Measurements from ENCODE around the gene CNTNAP5.

Gene CNTNAP5

GRCh38 chr2:124652099-124652498 is 627.0 kb downstream of the CNTNAP5 start:
- Histone ChIP-seq H3K9me3 (ENCODE audit: insufficient read depth, low read depth, low read length) (no peaks in the 10 kb centered on the region), H4K20me1 (ENCODE audit: insufficient read depth, low read length, poor library complexity, severe bottlenecking) (no peaks in the 10 kb centered on the region), H3K79me2 (ENCODE audit: insufficient read depth, low read length) (no peaks in the 10 kb centered on the region), H3K9me2 (replicated peaks; ENCODE audit: low read depth, low read length) (no peaks in the 10 kb centered on the region), H3K27me3 (ENCODE audit: insufficient read depth, low read length, poor library complexity, severe bottlenecking) (no peaks in the 10 kb centered on the region), H3K9ac (ENCODE audit: low read depth, low read length, poor library complexity, severe bottlenecking) (no peak overlapping the region), H3K36me3 (ENCODE audit: insufficient read depth, low read length) (no peaks in the 10 kb centered on the region), H2AFZ (ENCODE audit: low read length) (no peak overlapping the region), H3K4me1 (ENCODE audit: insufficient read depth, low read length, poor library complexity, severe bottlenecking) (no peaks in the 10 kb centered on the region), H3F3A (ENCODE audit: low read depth) (no peaks in the 10 kb centered on the region), H3K4me3 (ENCODE audit: low read length, poor library complexity, severe bottlenecking) (no peak overlapping the region), H3K4me2 (ENCODE audit: low read depth, low read length, poor library complexity, severe bottlenecking) (no peak overlapping the region)
- TF ChIP-seq EZH2phosphoT487 (IDR thresholded peaks at IDR 0.05; ENCODE audit: borderline replicate concordance) (no peak), CTCF (conservative IDR thresholded peaks at IDR 0.05; ENCODE audit: low read length) (no peak)

GRCh38 chr2:124658373-124658772 is 633.3 kb downstream of the CNTNAP5 start:
- TF ChIP-seq EZH2phosphoT487 (IDR thresholded peaks at IDR 0.05; ENCODE audit: borderline replicate concordance): no peak
- no peaks in the 10 kb centered on the region for H4K20me1 ChIP-seq (ENCODE audit: insufficient read depth, low read length, poor library complexity, severe bottlenecking)
- no peaks in the 10 kb centered on the region for H3K36me3 ChIP-seq (ENCODE audit: insufficient read depth, low read length)
- H3K4me1 ChIP-seq (ENCODE audit: insufficient read depth, low read length, poor library complexity, severe bottlenecking): no peaks in the 10 kb centered on the region
- no peaks in the 10 kb centered on the region for H3K79me2 ChIP-seq (ENCODE audit: insufficient read depth, low read length)
- H3K9ac ChIP-seq (ENCODE audit: low read depth, low read length, poor library complexity, severe bottlenecking): no peak overlapping the region
- H3K9me2 ChIP-seq (replicated peaks; ENCODE audit: low read depth, low read length): no peaks in the 10 kb centered on the region
- no peaks in the 10 kb centered on the region for H3F3A ChIP-seq (ENCODE audit: low read depth)
- H3K4me3 ChIP-seq (ENCODE audit: low read length, poor library complexity, severe bottlenecking): no peak overlapping the region
- no peak overlapping the region for H2AFZ ChIP-seq (ENCODE audit: low read length)
- no peak overlapping the region for H3K4me2 ChIP-seq (ENCODE audit: low read depth, low read length, poor library complexity, severe bottlenecking)
- no peaks in the 10 kb centered on the region for H3K27me3 ChIP-seq (ENCODE audit: insufficient read depth, low read length, poor library complexity, severe bottlenecking)
- no peaks in the 10 kb centered on the region for H3K9me3 ChIP-seq (ENCODE audit: insufficient read depth, low read depth, low read length)

GRCh38 chr2:124661558-124661957 is 636.5 kb downstream of the CNTNAP5 start:
- H3K4me1 ChIP-seq (ENCODE audit: insufficient read depth, low read length, poor library complexity, severe bottlenecking): no peaks in the 10 kb centered on the region
- H4K20me1 ChIP-seq (ENCODE audit: insufficient read depth, low read length, poor library complexity, severe bottlenecking): no peaks in the 10 kb centered on the region
- TF ChIP-seq CTCF (conservative IDR thresholded peaks at IDR 0.05; ENCODE audit: low read length): no peak
- no peak for TF ChIP-seq EZH2phosphoT487 (IDR thresholded peaks at IDR 0.05; ENCODE audit: borderline replicate concordance)
- no peaks in the 10 kb centered on the region for H3K9me3 ChIP-seq (ENCODE audit: insufficient read depth, low read depth, low read length)
- H3K4me3 ChIP-seq (ENCODE audit: low read length, poor library complexity, severe bottlenecking): no peak overlapping the region
- no peak overlapping the region for H3K9ac ChIP-seq (ENCODE audit: low read depth, low read length, poor library complexity, severe bottlenecking)
- H3K79me2 ChIP-seq (ENCODE audit: insufficient read depth, low read length): no peaks in the 10 kb centered on the region
- no peaks in the 10 kb centered on the region for H3K36me3 ChIP-seq (ENCODE audit: insufficient read depth, low read length)
- no peaks in the 10 kb centered on the region for H3K9me2 ChIP-seq (replicated peaks; ENCODE audit: low read depth, low read length)
- H3K4me2 ChIP-seq (ENCODE audit: low read depth, low read length, poor library complexity, severe bottlenecking): no peak overlapping the region
- H2AFZ ChIP-seq (ENCODE audit: low read length): no peak overlapping the region
- H3K27me3 ChIP-seq (ENCODE audit: insufficient read depth, low read length, poor library complexity, severe bottlenecking): no peaks in the 10 kb centered on the region
- H3F3A ChIP-seq (ENCODE audit: low read depth): no peaks in the 10 kb centered on the region

- Histone ChIP-seq H3K9ac (ENCODE audit: low read depth, low read length, poor library complexity, severe bottlenecking) (no peak overlapping the region), H3K9me2 (replicated peaks; ENCODE audit: low read depth, low read length) (no peaks in the 10 kb centered on the region), H3F3A (ENCODE audit: low read depth) (no peaks in the 10 kb centered on the region), H3K9me3 (ENCODE audit: insufficient read depth, low read depth, low read length) (no peaks in the 10 kb centered on the region), H3K4me3 (ENCODE audit: low read length, poor library complexity, severe bottlenecking) (no peak overlapping the region), H3K4me2 (ENCODE audit: low read depth, low read length, poor library complexity, severe bottlenecking) (no peak overlapping the region), H3K36me3 (ENCODE audit: insufficient read depth, low read length) (no peaks in the 10 kb centered on the region), H3K27me3 (ENCODE audit: insufficient read depth, low read length, poor library complexity, severe bottlenecking) (no peaks in the 10 kb centered on the region), H3K4me1 (ENCODE audit: insufficient read depth, low read length, poor library complexity, severe bottlenecking) (no peaks in the 10 kb centered on the region), H2AFZ (ENCODE audit: low read length) (no peak overlapping the region), H4K20me1 (ENCODE audit: insufficient read depth, low read length, poor library complexity, severe bottlenecking) (no peaks in the 10 kb centered on the region), H3K79me2 (ENCODE audit: insufficient read depth, low read length) (no peaks in the 10 kb centered on the region)
- TF ChIP-seq CTCF (conservative IDR thresholded peaks at IDR 0.05; ENCODE audit: low read length) (no peak), EZH2phosphoT487 (IDR thresholded peaks at IDR 0.05; ENCODE audit: borderline replicate concordance) (no peak)
Observed at GRCh38 chr2:124662946-124663644, 638.0 kb downstream of the CNTNAP5 start.
